Neuronal stem cell (in vitro differentiated cells): ENCODE results near the gene MAP3K7.

Experiments
- DNase-seq: peaks from one replicate; pipeline ENCODE4 v3.0.0-alpha.2; 2013; ENCODE audit warnings: low spot score
- H2AFZ ChIP-seq: one replicate; pipeline ENCODE4 v1.6.1; 2013; ENCODE audit warnings: mild to moderate bottlenecking, low read length, inconsistent platforms
- H2AK5ac ChIP-seq: 2 replicates; pipeline ENCODE4 v1.6.1; 2013; ENCODE audit warnings: low read depth, mild to moderate bottlenecking, inconsistent platforms, low read length, moderate library complexity, mixed read lengths
- H2BK120ac ChIP-seq: 2 replicates; pipeline ENCODE4 v1.6.1; 2013; ENCODE audit warnings: low read depth, mild to moderate bottlenecking, inconsistent platforms, low read length, moderate library complexity, mixed read lengths
- H2BK12ac ChIP-seq: one replicate; pipeline ENCODE4 v1.6.1; 2013; ENCODE audit warnings: low read length, inconsistent platforms
- H2BK15ac ChIP-seq: 2 replicates; pipeline ENCODE4 v1.6.1; 2013; ENCODE audit warnings: mild to moderate bottlenecking, low read length, inconsistent platforms, mixed read lengths
- H2BK5ac ChIP-seq: one replicate; pipeline ENCODE4 v1.6.1; 2013; ENCODE audit warnings: inconsistent platforms, mild to moderate bottlenecking, low read length, moderate library complexity
- H3K14ac ChIP-seq: one replicate; pipeline ENCODE4 v1.6.1; 2013; ENCODE audit warnings: low read length, inconsistent platforms
- H3K18ac ChIP-seq: 2 replicates; pipeline ENCODE4 v1.6.1; 2013; ENCODE audit warnings: low read length, inconsistent platforms
- H3K23ac ChIP-seq: 2 replicates; pipeline ENCODE4 v1.6.1; 2013; ENCODE audit warnings: low read depth, mild to moderate bottlenecking, mixed read lengths, low read length, inconsistent platforms; ENCODE audit not compliant: poor library complexity
- H3K27ac ChIP-seq: replicated peaks from 3 replicates; pipeline ENCODE4 v1.5.1; 2013; ENCODE audit warnings: low read length, inconsistent platforms
- H3K27me3 ChIP-seq, 3 experiments: 2 replicates each; pipeline ENCODE4 v1.6.1; 2013; ENCODE audit warnings: low read length in 3 of 3, mild to moderate bottlenecking in 2 of 3, inconsistent platforms in 1 of 3, low read depth in 1 of 3, mixed read lengths in 1 of 3, moderate library complexity in 1 of 3; ENCODE audit not compliant: control insufficient read depth in 3 of 3, insufficient read depth in 3 of 3
- H3K36me3 ChIP-seq, 2 donors: replicated peaks in 1 of 2; 2 replicates each; pipeline ENCODE4 v1.6.1; 2013; ENCODE audit warnings: low read length in 2 of 2; ENCODE audit not compliant: control insufficient read depth in 2 of 2, insufficient read depth in 2 of 2
- H3K4ac ChIP-seq: 2 replicates; pipeline ENCODE4 v1.6.1; 2013; ENCODE audit warnings: inconsistent platforms, mild to moderate bottlenecking, low read length, moderate library complexity
- H3K4me1 ChIP-seq, 2 donors: 1 replicate in 1 of 2; 2 replicates in 1 of 2; pipeline ENCODE4 v1.6.1; 2013; ENCODE audit warnings: low read length in 2 of 2, low read depth in 1 of 2; ENCODE audit not compliant: control insufficient read depth in 2 of 2, insufficient read depth in 1 of 2
- H3K4me2 ChIP-seq: one replicate; pipeline ENCODE4 v1.6.1; 2013; ENCODE audit warnings: mild to moderate bottlenecking, low read length, inconsistent platforms; ENCODE audit not compliant: insufficient read depth, poor library complexity, severe bottlenecking
- H3K4me3 ChIP-seq, 2 donors: 2 replicates each; pipeline ENCODE4 v1.5.1; 2013; ENCODE audit warnings: low read length in 2 of 2, mild to moderate bottlenecking in 2 of 2, inconsistent platforms in 1 of 2, moderate library complexity in 1 of 2
- H3K79me1 ChIP-seq: one replicate; pipeline ENCODE4 v1.6.1; 2013; ENCODE audit warnings: low read depth, mild to moderate bottlenecking, inconsistent platforms, low read length, moderate library complexity
- H3K9ac ChIP-seq: one replicate; pipeline ENCODE4 v1.6.1; 2013; ENCODE audit warnings: mild to moderate bottlenecking, low read depth, low read length, inconsistent platforms; ENCODE audit not compliant: poor library complexity
- H3K9me3 ChIP-seq, 2 donors: replicated peaks in 1 of 2; 2 replicates each; pipeline versions ENCODE3 to v1.6.1; 2013; ENCODE audit warnings: low read length in 2 of 2, mild to moderate bottlenecking in 2 of 2, inconsistent platforms in 1 of 2, low read depth in 1 of 2, mixed read lengths in 1 of 2, moderate library complexity in 1 of 2; ENCODE audit not compliant: control insufficient read depth in 2 of 2, insufficient read depth in 1 of 2
- H4K8ac ChIP-seq: one replicate; pipeline ENCODE4 v1.6.1; 2013; ENCODE audit warnings: low read depth, mild to moderate bottlenecking, inconsistent platforms, low read length, moderate library complexity
- H4K91ac ChIP-seq: one replicate; pipeline ENCODE4 v1.6.1; 2013; ENCODE audit warnings: low read length, low read depth, mild to moderate bottlenecking, inconsistent platforms; ENCODE audit not compliant: poor library complexity
- WGBS, 2 donors: extraction: QIAGEN DNeasy Blood & Tissue Kit; methylation state at CpG; one replicate each; pipeline ENCODE4 v1.1.7; 2013; ENCODE audit warnings: missing lambda C conversion rate in 2 of 2, mixed read lengths in 1 of 2; ENCODE audit not compliant: insufficient read length in 2 of 2, insufficient replicate concordance in 1 of 2; ENCODE audit errors: extremely low coverage in 2 of 2; 5-methylcytosine and 5-hydroxymethylcytosine counted together

The MAP3K7 gene

GRCh38 chr6:90521955-90522354 lies 64.9 kb downstream of the MAP3K7 start:
- no CpG with 5 or more reads among the region's 1 CpG for WGBS, 2 donors
- H2AK5ac ChIP-seq: no peak overlapping the region
- H3K9ac ChIP-seq: no peak overlapping the region
- H3K27ac ChIP-seq: no peak overlapping the region
- peaks cover 0 to 4% of the 10 kb centered on the region in 2 donors for H3K4me1 ChIP-seq
- H3K4ac ChIP-seq: no peak overlapping the region
- no peak overlapping the region for H2BK120ac ChIP-seq
- H3K36me3 ChIP-seq: peaks cover 2 to 76% of the 10 kb centered on the region in 2 donors
- H2BK15ac ChIP-seq: no peak overlapping the region
- no peak overlapping the region for H3K23ac ChIP-seq
- no peak overlapping the region for H2AFZ ChIP-seq
- no peak for DNase-seq
- no peak overlapping the region for H3K18ac ChIP-seq
- no peaks in the 10 kb centered on the region for H3K9me3 ChIP-seq
- H3K14ac ChIP-seq: no peak overlapping the region
- no peak overlapping the region for H4K91ac ChIP-seq
- no peaks in the 10 kb centered on the region for H3K27me3 ChIP-seq
- no peaks in the 10 kb centered on the region for H3K79me1 ChIP-seq
- no peak overlapping the region for H4K8ac ChIP-seq
- no peak overlapping the region for H2BK5ac ChIP-seq
- no peak overlapping the region for H3K4me2 ChIP-seq
- H2BK12ac ChIP-seq: no peak overlapping the region
- H3K4me3 ChIP-seq: no peak overlapping the region

GRCh38 chr6:90516074-90516660 lies 70.7 kb downstream of the MAP3K7 start:
- Histone ChIP-seq H3K14ac (no peak overlapping the region), H3K9ac (no peak overlapping the region), H4K91ac (no peak overlapping the region), H3K9me3 (no peaks in the 10 kb centered on the region), H2BK5ac (no peak overlapping the region), H2AFZ (no peak overlapping the region), H2AK5ac (no peak overlapping the region), H3K4ac (no peak overlapping the region), H3K4me2 (no peak overlapping the region), H2BK12ac (no peak overlapping the region), H3K36me3 (peaks cover 7 to 100% of the 10 kb centered on the region in 2 donors), H3K23ac (no peak overlapping the region), H3K79me1 (no peaks in the 10 kb centered on the region), H3K4me1 (no peaks in the 10 kb centered on the region), H3K18ac (no peak overlapping the region), H2BK15ac (no peak overlapping the region), H3K4me3 (no peak overlapping the region), H4K8ac (no peak overlapping the region), H2BK120ac (no peak overlapping the region), H3K27ac (no peak overlapping the region), H3K27me3 (no peaks in the 10 kb centered on the region)
- no peak for DNase-seq
- no CpG with 5 or more reads among the region's 6 CpGs for WGBS, 2 donors

GRCh38 chr6:90514496-90514895 lies 72.4 kb downstream of the MAP3K7 start:
- Histone ChIP-seq H3K23ac (no peak overlapping the region), H4K8ac (no peak overlapping the region), H3K27me3 (no peaks in the 10 kb centered on the region), H3K9ac (no peak overlapping the region), H3K9me3 (peaks cover 0 to 1% of the 10 kb centered on the region in 2 donors), H2BK5ac (no peak overlapping the region), H3K27ac (no peak overlapping the region), H3K14ac (no peak overlapping the region), H3K79me1 (no peaks in the 10 kb centered on the region), H3K18ac (no peak overlapping the region), H3K4me2 (no peak overlapping the region), H3K4ac (no peak overlapping the region), H2BK12ac (no peak overlapping the region), H2AFZ (no peak overlapping the region), H3K36me3 (peaks cover 7 to 94% of the 10 kb centered on the region in 2 donors), H3K4me3 (no peak overlapping the region), H2BK120ac (no peak overlapping the region), H2BK15ac (no peak overlapping the region), H3K4me1 (no peaks in the 10 kb centered on the region), H2AK5ac (no peak overlapping the region), H4K91ac (no peak overlapping the region)
- no peak for DNase-seq
- WGBS, 2 donors: no CpG with 5 or more reads among the region's 3 CpGs

- Histone ChIP-seq H2BK12ac (no peak overlapping the region), H3K14ac (no peak overlapping the region), H4K91ac (no peak overlapping the region), H3K36me3 (peaks cover 4 to 36% of the 10 kb centered on the region in 2 donors), H3K4ac (no peak overlapping the region), H3K27ac (no peak overlapping the region), H2AFZ (no peak overlapping the region), H2BK5ac (no peak overlapping the region), H3K9me3 (peaks cover 0 to 6% of the 10 kb centered on the region in 2 donors), H2BK15ac (no peak overlapping the region), H3K4me2 (no peak overlapping the region), H2AK5ac (no peak overlapping the region), H4K8ac (no peak overlapping the region), H3K23ac (no peak overlapping the region), H3K4me3 (no peak overlapping the region), H3K27me3 (no peaks in the 10 kb centered on the region), H3K9ac (no peak overlapping the region), H2BK120ac (no peak overlapping the region), H3K4me1 (no peaks in the 10 kb centered on the region), H3K79me1 (no peaks in the 10 kb centered on the region), H3K18ac (no peak overlapping the region)
- no CpG with 5 or more reads among the region's 5 CpGs for WGBS, 2 donors
- DNase-seq: no peak
Observed at GRCh38 chr6:90508753-90509152, 78.1 kb downstream of the MAP3K7 start.
